Ishikawa (cell line): Measurements from ENCODE around the gene ELAVL2.

Source experiments
- CEBPB ChIP-seq: IDR thresholded peaks from 2 replicates; pipeline ENCODE4 v1.6.1; 2012
- CREB1 ChIP-seq: IDR thresholded peaks from 2 replicates; pipeline ENCODE4 v1.6.1; 2012; ENCODE audit warnings: low read depth
- EGR1 ChIP-seq: IDR thresholded peaks from 2 replicates; pipeline ENCODE4 v1.6.1; 2012
- EP300 ChIP-seq: IDR thresholded peaks from 2 replicates; pipeline ENCODE4 v1.6.1; 2012; ENCODE audit warnings: borderline replicate concordance
- FOXM1 ChIP-seq: IDR thresholded peaks from 2 replicates; pipeline ENCODE4 v1.6.1; 2012; ENCODE audit warnings: low read depth, borderline replicate concordance
- MAX ChIP-seq: IDR thresholded peaks from 2 replicates; pipeline ENCODE4 v1.6.1; 2012
- NFIC ChIP-seq: IDR thresholded peaks from 2 replicates; pipeline ENCODE4 v1.6.1; 2012
- RAD21 ChIP-seq: IDR thresholded peaks from 2 replicates; pipeline ENCODE4 v1.6.1; 2012; ENCODE audit warnings: low read depth
- REST ChIP-seq: IDR thresholded peaks from 2 replicates; pipeline ENCODE4 v1.6.1; 2012; ENCODE audit warnings: low read depth, mild to moderate bottlenecking
- TAF1 ChIP-seq: IDR thresholded peaks from 2 replicates; pipeline ENCODE4 v1.6.1; 2012; ENCODE audit warnings: low read depth, mild to moderate bottlenecking
- TCF12 ChIP-seq: IDR thresholded peaks from 2 replicates; pipeline ENCODE4 v1.6.1; 2012; ENCODE audit warnings: low read depth
- TEAD4 ChIP-seq: IDR thresholded peaks from 2 replicates; pipeline ENCODE4 v1.6.1; 2012
- USF1 ChIP-seq: IDR thresholded peaks from 2 replicates; pipeline ENCODE4 v1.6.1; 2012
- YY1 ChIP-seq: IDR thresholded peaks from 2 replicates; pipeline ENCODE4 v1.6.1; 2012; ENCODE audit warnings: low read depth
- ZBTB7A ChIP-seq: IDR thresholded peaks from 2 replicates; pipeline ENCODE4 v1.6.1; 2012; ENCODE audit warnings: low read depth

The ELAVL2 gene

GRCh38 chr9:23721466-23721865, 104.6 kb downstream of the ELAVL2 start:
- TF ChIP-seq RAD21 (no peak), YY1 (no peak), REST (no peak), CEBPB (no peak), MAX (no peak)

GRCh38 chr9:23717505-23717904, 108.5 kb downstream of the ELAVL2 start:
- TF ChIP-seq REST (no peak), CEBPB (no peak), RAD21 (no peak), TCF12 (no peak)

- no peak for TF ChIP-seq MAX
- TF ChIP-seq CEBPB, result no peak
- TF ChIP-seq FOXM1, result no peak
- no peak for TF ChIP-seq REST
- no peak for TF ChIP-seq EP300
- no peak for TF ChIP-seq USF1
- TF ChIP-seq CREB1, result no peak
- TF ChIP-seq EGR1, result no peak
These were observed 118.8 kb downstream of the ELAVL2 start for GRCh38 chr9:23707249-23707648.

- TF ChIP-seq MAX (no peak), RAD21 (no peak), CREB1 (no peak), ZBTB7A (no peak), EGR1 (no peak), TEAD4 (no peak), NFIC (no peak), FOXM1 (no peak), CEBPB (no peak), TCF12 (no peak), YY1 (no peak), REST (no peak), USF1 (no peak), EP300 (no peak), TAF1 (no peak)
These were observed 123.6 kb downstream of the ELAVL2 start for GRCh38 chr9:23702311-23702922.
